OCI-LY1 (cell line): ENCODE results near the gene C9orf78.

Experiments
- H2AFZ ChIP-seq: fragments of 200-600 bp; sonication (generic), shearing (Covaris generic); 2 replicates; pipeline ENCODE4 v1.6.0; 2014; ENCODE audit warnings: antibody characterized with exemption, mild to moderate bottlenecking, low read length
- H3F3A ChIP-seq: fragments of 200-600 bp; sonication (generic), shearing (Covaris generic); 2 replicates; pipeline ENCODE4 v1.6.0; 2014; ENCODE audit warnings: mild to moderate bottlenecking, antibody characterized with exemption, low read length, moderate library complexity; ENCODE audit not compliant: insufficient read depth
- H3K27ac ChIP-seq: fragments of 200-600 bp; sonication (generic); 2 replicates; pipeline ENCODE4 v1.5.1; 2014; ENCODE audit warnings: low read length, mixed run types, mild to moderate bottlenecking, low read depth; ENCODE audit not compliant: poor library complexity, severe bottlenecking
- H3K27me3 ChIP-seq: fragments of 200-600 bp; sonication (generic); 2 replicates; pipeline ENCODE4 v1.6.0; 2014; ENCODE audit warnings: antibody characterized with exemption, mild to moderate bottlenecking, low read length, moderate library complexity; ENCODE audit not compliant: insufficient read depth
- H3K36me3 ChIP-seq: fragments of 200-600 bp; sonication (generic); 2 replicates; pipeline ENCODE4 v1.6.1; 2014; ENCODE audit warnings: mild to moderate bottlenecking, antibody characterized with exemption, low read length, moderate library complexity, mixed read lengths; ENCODE audit not compliant: insufficient read depth
- H3K4me1 ChIP-seq: fragments of 200-600 bp; sonication (generic); 2 replicates; pipeline ENCODE4 v1.5.1; 2014; ENCODE audit warnings: mild to moderate bottlenecking, low read length, moderate library complexity; ENCODE audit not compliant: insufficient read depth, severe bottlenecking
- H3K4me2 ChIP-seq: fragments of 200-600 bp; sonication (generic), shearing (Covaris generic); 2 replicates; pipeline ENCODE4 v1.6.1; 2014; ENCODE audit warnings: low read length
- H3K4me3 ChIP-seq: fragments of 200-600 bp; sonication (generic); 2 replicates; pipeline ENCODE4 v1.5.1; 2014; ENCODE audit warnings: low read length, low read depth, mild to moderate bottlenecking, mixed read lengths; ENCODE audit not compliant: poor library complexity, severe bottlenecking
- H3K79me2 ChIP-seq: fragments of 200-600 bp; shearing (Covaris generic); 2 replicates; pipeline ENCODE4 v1.6.1; 2016; ENCODE audit warnings: mixed run types, low read length, mixed read lengths; ENCODE audit not compliant: insufficient read depth
- H3K9ac ChIP-seq: fragments of 200-600 bp; sonication (generic), shearing (Covaris generic); 2 replicates; pipeline ENCODE4 v1.6.1; 2014; ENCODE audit warnings: mild to moderate bottlenecking, low read length, mixed read lengths
- H3K9me2 ChIP-seq: fragments of 200-600 bp; sonication (generic), shearing (Covaris generic); 2 replicates; pipeline ENCODE4 v1.6.1; 2014; ENCODE audit warnings: low read depth, mild to moderate bottlenecking, low read length, mixed read lengths
- H3K9me3 ChIP-seq: fragments of 200-600 bp; shearing (Covaris generic); 2 replicates; pipeline ENCODE4 v1.6.1; 2014; ENCODE audit warnings: low read length, mixed read lengths
- H4K20me1 ChIP-seq: fragments of 200-600 bp; sonication (generic), shearing (Covaris generic); 2 replicates; pipeline ENCODE4 v1.6.0; 2016; ENCODE audit warnings: mild to moderate bottlenecking, low read length; ENCODE audit not compliant: insufficient read depth
- CTCF ChIP-seq: fragments of 200-600 bp; sonication (generic), shearing (Covaris generic); IDR thresholded peaks from 2 replicates; pipeline ENCODE4 v1.5.1; 2017; ENCODE audit warnings: mild to moderate bottlenecking, antibody characterized with exemption, low read length, moderate library complexity, mixed read lengths
- EZH2 ChIP-seq: fragments of 200-600 bp; sonication (generic), shearing (Covaris generic); IDR thresholded peaks from 2 replicates; pipeline ENCODE4 v1.8.0; 2017; ENCODE audit warnings: borderline replicate concordance, mixed run types, mild to moderate bottlenecking, antibody characterized with exemption, low read length, moderate library complexity, mixed read lengths

C9orf78 gene

GRCh38 chr9:129834489-129835127 lies 467 bp downstream of the C9orf78 start:
- Histone ChIP-seq H3F3A (no peaks in the 10 kb centered on the region), H3K4me3 (peak overlapping the region; percentile 98), H3K9ac (peak overlapping the region; percentile 93), H3K79me2 (peaks cover 10% of the 10 kb centered on the region), H3K9me3 (no peaks in the 10 kb centered on the region), H3K27me3 (no peaks in the 10 kb centered on the region), H3K36me3 (peaks cover 47% of the 10 kb centered on the region), H3K9me2 (no peaks in the 10 kb centered on the region), H4K20me1 (no peaks in the 10 kb centered on the region), H3K4me2 (peak overlapping the region; percentile 92), H3K27ac (peak overlapping the region; percentile 57), H3K4me1 (peaks cover 35% of the 10 kb centered on the region), H2AFZ (peak overlapping the region; percentile 80; the same call in 1 of the 2 replicates)
- TF ChIP-seq EZH2 = no peak
- TF ChIP-seq CTCF = no peak

GRCh38 chr9:129832982-129833381 lies 2.1 kb downstream of the C9orf78 start:
- H3K4me1 ChIP-seq = peaks cover 20% of the 10 kb centered on the region
- H3K27ac ChIP-seq = no peak overlapping the region
- no peaks in the 10 kb centered on the region for H3F3A ChIP-seq
- no peak overlapping the region for H2AFZ ChIP-seq
- no peaks in the 10 kb centered on the region for H3K27me3 ChIP-seq
- peaks cover 10% of the 10 kb centered on the region for H3K79me2 ChIP-seq
- H4K20me1 ChIP-seq = no peaks in the 10 kb centered on the region
- H3K9me3 ChIP-seq = no peaks in the 10 kb centered on the region
- H3K36me3 ChIP-seq = peaks cover 61% of the 10 kb centered on the region
- no peaks in the 10 kb centered on the region for H3K9me2 ChIP-seq
- no peak overlapping the region for H3K9ac ChIP-seq
- no peak for TF ChIP-seq EZH2
- no peak for TF ChIP-seq CTCF
- no peak overlapping the region for H3K4me2 ChIP-seq
- no peak overlapping the region for H3K4me3 ChIP-seq

GRCh38 chr9:129828969-129829368 lies 6.1 kb downstream of the C9orf78 start:
- Histone ChIP-seq H3K27ac (no peak overlapping the region), H3K4me3 (no peak overlapping the region), H2AFZ (no peak overlapping the region), H3K9ac (no peak overlapping the region), H3K79me2 (peaks cover 2% of the 10 kb centered on the region), H4K20me1 (no peaks in the 10 kb centered on the region), H3K4me1 (peaks cover 4% of the 10 kb centered on the region), H3K9me2 (no peaks in the 10 kb centered on the region), H3F3A (peaks cover 6% of the 10 kb centered on the region; the same call in 1 of the 2 replicates), H3K27me3 (no peaks in the 10 kb centered on the region), H3K4me2 (no peak overlapping the region), H3K9me3 (no peaks in the 10 kb centered on the region), H3K36me3 (peaks cover 65% of the 10 kb centered on the region)
- TF ChIP-seq EZH2 (no peak), CTCF (no peak)
